IMR-90 (cell line): Measurements from ENCODE around the gene IMMP1L.

Experiments
- CEBPB ChIP-seq: IDR thresholded peaks from 2 replicates; pipeline ENCODE4 v1.6.1; 2012; ENCODE audit warnings: low read depth, low read length, improper control_type of control experiment
- SMC3 ChIP-seq: fragments of 150-350 bp; IDR thresholded peaks from 2 replicates; pipeline ENCODE4 v1.6.1; 2016; ENCODE audit warnings: low read depth, mild to moderate bottlenecking, antibody characterized with exemption, low read length, moderate library complexity

GRCh38 chr11:31535479-31535878 is 26.1 kb upstream of the IMMP1L start:
- TF ChIP-seq CEBPB (no peak), SMC3 (no peak)
